ENCODE results near the gene SHMT2. TPM values are rescaled to one million over a fixed set of nuclear protein-coding genes. Genes with fewer than 3 reads are reported as not detected.

SHMT2 gene
- total RNA-seq, 1 experiment from 2014 or later = 210 TPM

GRCh38 chr12:57220770-57221168 is 8.7 kb upstream of the SHMT2 start:
- no peaks in the 10 kb centered on the region for H3F3A ChIP-seq (ENCODE audit: low read length, unreplicated experiment)
- H3K36me3 ChIP-seq (ENCODE audit: low read depth, low read length) = no peaks in the 10 kb centered on the region
- no peak for ATAC-seq
- H3K4me1 ChIP-seq (ENCODE audit: insufficient read depth, low read length) = peaks cover 26% of the 10 kb centered on the region
- H3K4me2 ChIP-seq (ENCODE audit: low read length) = no peak overlapping the region
- no peak overlapping the region for H3K27ac ChIP-seq (ENCODE audit: low read length)
- H3K9ac ChIP-seq (ENCODE audit: low read length) = no peak overlapping the region
- H3K4me3 ChIP-seq (ENCODE audit: low read length) = no peak overlapping the region
- intact Hi-C loops (cut with micrococcal nuclease) = no loop called here
- no peaks in the 10 kb centered on the region for H3K9me3 ChIP-seq (ENCODE audit: low read length)
- peaks cover 6% of the 10 kb centered on the region for H3K27me3 ChIP-seq (ENCODE audit: low read length)
- BruUV-seq (replicated peaks) = no TSS peak
- H3K79me2 ChIP-seq (ENCODE audit: low read length) = no peaks in the 10 kb centered on the region
- no peaks in the 10 kb centered on the region for H4K20me1 ChIP-seq (ENCODE audit: low read length)
- CTCF ChIA-PET = no interaction called here
- no peak overlapping the region for H2AFZ ChIP-seq (ENCODE audit: low read length)
- H3K9me2 ChIP-seq (replicated peaks; ENCODE audit: low read length) = no peaks in the 10 kb centered on the region
- POLR2A ChIA-PET (ENCODE audit: unreplicated experiment) = no interaction called here
- DNase-seq = no peak
- TF ChIP-seq EZH2 (IDR thresholded peaks at IDR 0.05; ENCODE audit: low read length, unreplicated experiment) (no peak), EZH2phosphoT487 (IDR thresholded peaks at IDR 0.05; ENCODE audit: borderline replicate concordance, low read length) (no peak)
- TF ChIP-seq, protein P1, sequence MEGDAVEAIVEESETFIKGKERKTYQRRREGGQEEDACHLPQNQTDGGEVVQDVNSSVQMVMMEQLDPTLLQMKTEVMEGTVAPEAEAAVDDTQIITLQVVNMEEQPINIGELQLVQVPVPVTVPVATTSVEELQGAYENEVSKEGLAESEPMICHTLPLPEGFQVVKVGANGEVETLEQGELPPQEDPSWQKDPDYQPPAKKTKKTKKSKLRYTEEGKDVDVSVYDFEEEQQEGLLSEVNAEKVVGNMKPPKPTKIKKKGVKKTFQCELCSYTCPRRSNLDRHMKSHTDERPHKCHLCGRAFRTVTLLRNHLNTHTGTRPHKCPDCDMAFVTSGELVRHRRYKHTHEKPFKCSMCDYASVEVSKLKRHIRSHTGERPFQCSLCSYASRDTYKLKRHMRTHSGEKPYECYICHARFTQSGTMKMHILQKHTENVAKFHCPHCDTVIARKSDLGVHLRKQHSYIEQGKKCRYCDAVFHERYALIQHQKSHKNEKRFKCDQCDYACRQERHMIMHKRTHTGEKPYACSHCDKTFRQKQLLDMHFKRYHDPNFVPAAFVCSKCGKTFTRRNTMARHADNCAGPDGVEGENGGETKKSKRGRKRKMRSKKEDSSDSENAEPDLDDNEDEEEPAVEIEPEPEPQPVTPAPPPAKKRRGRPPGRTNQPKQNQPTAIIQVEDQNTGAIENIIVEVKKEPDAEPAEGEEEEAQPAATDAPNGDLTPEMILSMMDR (conservative IDR thresholded peaks at IDR 0.05; ENCODE audit: low read depth, low read length) = no peak

DNA sequence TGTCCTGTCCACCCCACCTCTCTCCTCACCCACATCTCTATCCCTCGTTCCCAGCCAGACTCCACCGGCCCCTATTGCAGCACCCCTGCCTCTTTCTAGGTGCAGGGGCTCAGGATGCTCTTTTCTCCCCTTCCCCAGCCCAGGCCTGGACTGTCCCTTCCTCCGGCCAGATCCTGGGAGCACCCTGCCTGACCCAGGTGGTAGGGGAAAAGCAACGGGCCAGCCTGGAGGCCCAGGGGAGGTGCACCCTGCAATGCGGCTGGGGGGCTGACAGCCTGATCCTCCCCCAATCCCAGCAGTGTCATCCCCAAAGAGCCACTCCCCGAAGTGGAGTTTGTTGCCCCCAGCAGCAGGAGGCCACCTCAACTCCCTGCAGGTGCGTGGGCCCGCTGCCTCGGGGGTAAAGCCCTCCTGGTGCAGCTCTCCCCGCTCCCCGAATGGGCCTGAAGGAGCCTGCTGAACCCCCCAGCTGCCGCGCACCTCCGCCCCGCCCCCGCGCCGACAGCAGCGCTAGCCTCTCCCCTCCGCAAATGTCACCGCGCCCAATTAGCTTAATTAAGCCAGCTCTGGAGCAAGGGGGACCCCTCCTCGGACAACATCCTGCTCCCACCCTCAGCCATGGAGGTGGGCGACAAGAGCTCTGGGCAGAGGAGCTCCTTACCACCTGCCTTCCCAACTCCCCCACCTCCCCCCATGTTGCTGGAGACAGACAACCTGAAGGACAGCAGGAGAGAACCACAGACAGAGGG is 8.2 kb upstream of the SHMT2 start:
- CTCF ChIA-PET = no interaction called here
- ATAC-seq = no peak

DNA sequence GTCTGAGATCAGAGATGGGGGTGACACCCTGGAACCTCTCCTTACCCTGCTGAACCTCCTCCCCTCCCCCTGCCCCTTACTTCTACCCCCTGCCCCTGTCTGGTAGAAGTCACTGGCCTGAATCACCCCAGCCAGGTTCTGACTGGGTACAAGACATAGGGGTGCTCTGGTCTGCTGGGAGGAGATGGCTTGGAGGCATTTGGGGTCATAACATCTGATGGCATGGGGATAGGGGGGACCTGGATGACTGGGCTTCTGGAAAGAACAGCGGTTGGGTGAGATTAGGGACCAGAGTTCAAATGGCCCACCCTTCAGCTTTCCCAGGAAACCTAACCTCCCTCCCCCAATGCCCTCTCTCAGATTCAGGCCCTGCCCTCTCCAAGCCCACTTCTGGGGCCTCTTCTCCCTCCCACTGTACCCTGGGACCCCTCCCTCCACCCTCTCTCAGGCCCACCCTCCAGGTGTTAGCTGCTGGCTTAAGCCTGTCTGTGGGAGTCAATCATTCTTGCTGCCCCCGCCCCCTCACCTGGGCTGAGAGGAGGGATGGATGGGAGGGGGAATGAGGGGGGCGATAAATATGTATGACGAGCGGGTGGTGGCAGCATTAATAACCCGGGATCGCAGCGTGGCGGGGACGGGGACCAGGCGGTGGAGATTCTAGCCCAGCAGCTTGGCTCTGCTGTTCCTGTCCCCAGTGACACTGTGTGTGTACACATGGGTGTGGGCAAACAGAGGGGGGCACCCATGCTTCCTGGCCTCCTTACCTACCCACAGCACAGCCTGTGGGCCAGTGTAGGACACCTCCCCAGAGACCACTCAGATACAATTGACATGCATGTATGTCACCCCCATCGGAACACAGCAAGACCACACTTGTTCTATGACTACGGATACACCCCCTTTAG is 7.0 kb upstream of the SHMT2 start:
- BruUV-seq (replicated peaks) = no TSS peak
- H3K27me3 ChIP-seq (ENCODE audit: low read length) = no peaks in the 10 kb centered on the region
- no peaks in the 10 kb centered on the region for H3K79me2 ChIP-seq (ENCODE audit: low read length)
- H3K9me2 ChIP-seq (replicated peaks; ENCODE audit: low read length) = no peaks in the 10 kb centered on the region
- no peak overlapping the region for H3K9ac ChIP-seq (ENCODE audit: low read length)
- ChIA-PET CTCF (no interaction called here), POLR2A (ENCODE audit: unreplicated experiment) (no interaction called here)
- no peaks in the 10 kb centered on the region for H3K36me3 ChIP-seq (ENCODE audit: low read depth, low read length)
- ATAC-seq = no peak
- no peak overlapping the region for H3K4me2 ChIP-seq (ENCODE audit: low read length)
- no peak overlapping the region for H2AFZ ChIP-seq (ENCODE audit: low read length)
- H3K4me1 ChIP-seq (ENCODE audit: insufficient read depth, low read length) = peaks cover 15% of the 10 kb centered on the region
- no peaks in the 10 kb centered on the region for H3K9me3 ChIP-seq (ENCODE audit: low read length)
- no peak overlapping the region for H3K27ac ChIP-seq (ENCODE audit: low read length)
- H3F3A ChIP-seq (ENCODE audit: low read length, unreplicated experiment) = no peaks in the 10 kb centered on the region
- no peaks in the 10 kb centered on the region for H4K20me1 ChIP-seq (ENCODE audit: low read length)
- no peak for DNase-seq
- TF ChIP-seq EZH2phosphoT487 (IDR thresholded peaks at IDR 0.05; ENCODE audit: borderline replicate concordance, low read length) = no peak
- TF ChIP-seq, protein P1 (conservative IDR thresholded peaks at IDR 0.05; ENCODE audit: low read depth, low read length) = no peak
- TF ChIP-seq EZH2 (IDR thresholded peaks at IDR 0.05; ENCODE audit: low read length, unreplicated experiment) = no peak
- no peak overlapping the region for H3K4me3 ChIP-seq (ENCODE audit: low read length)
- intact Hi-C loops (cut with micrococcal nuclease) = no loop called here

More for the DNA sequence above, 8.2 kb upstream of the SHMT2 start:
- no peak overlapping the region for H3K27ac ChIP-seq (ENCODE audit: low read length)
- no peak overlapping the region for H3K4me2 ChIP-seq (ENCODE audit: low read length)
- intact Hi-C loops (cut with micrococcal nuclease) = no loop called here
- H3K4me3 ChIP-seq (ENCODE audit: low read length) = no peak overlapping the region
- H3K4me1 ChIP-seq (ENCODE audit: insufficient read depth, low read length) = peaks cover 23% of the 10 kb centered on the region
- H4K20me1 ChIP-seq (ENCODE audit: low read length) = no peaks in the 10 kb centered on the region
- H3K9me3 ChIP-seq (ENCODE audit: low read length) = no peaks in the 10 kb centered on the region
- H3F3A ChIP-seq (ENCODE audit: low read length, unreplicated experiment) = no peaks in the 10 kb centered on the region
- H3K9me2 ChIP-seq (replicated peaks; ENCODE audit: low read length) = no peaks in the 10 kb centered on the region
- no peak overlapping the region for H3K9ac ChIP-seq (ENCODE audit: low read length)
- TF ChIP-seq EZH2 (IDR thresholded peaks at IDR 0.05; ENCODE audit: low read length, unreplicated experiment) (no peak), EZH2phosphoT487 (IDR thresholded peaks at IDR 0.05; ENCODE audit: borderline replicate concordance, low read length) (no peak)
- peaks cover under 1% of the 10 kb centered on the region; the same call in 1 of the 2 replicates for H3K27me3 ChIP-seq (ENCODE audit: low read length)
- no peaks in the 10 kb centered on the region for H3K79me2 ChIP-seq (ENCODE audit: low read length)
- POLR2A ChIA-PET (ENCODE audit: unreplicated experiment) = no interaction called here
- H2AFZ ChIP-seq (ENCODE audit: low read length) = no peak overlapping the region
- no peaks in the 10 kb centered on the region for H3K36me3 ChIP-seq (ENCODE audit: low read depth, low read length)
- BruUV-seq (replicated peaks) = no TSS peak
- DNase-seq = no peak
